H1 (cell line): ENCODE measurements around the gene TCF25. TPM values are rescaled to one million over a fixed set of nuclear protein-coding genes. Genes with fewer than 3 reads are reported as not detected.

Experiments used
- ATF3 ChIP-seq: IDR thresholded peaks from 2 replicates; pipeline ENCODE4 v1.6.1; 2011; ENCODE audit warnings: low read depth, mild to moderate bottlenecking, low read length; ENCODE audit not compliant: insufficient read depth
- CEBPB ChIP-seq: IDR thresholded peaks from 2 replicates; pipeline ENCODE4 v1.6.1; 2012; ENCODE audit warnings: low read depth, low read length
- CHD7 ChIP-seq: fragments of 300-600 bp; sonication (generic); IDR thresholded peaks from 2 replicates; pipeline ENCODE4 v1.7.1; 2012; ENCODE audit warnings: low read length, moderate library complexity, mild to moderate bottlenecking, inconsistent platforms; ENCODE audit not compliant: insufficient replicate concordance
- JUN ChIP-seq: IDR thresholded peaks from 2 replicates; pipeline ENCODE4 v1.6.1; 2011; ENCODE audit warnings: low read depth, mild to moderate bottlenecking, improper control_type of control experiment, low read length
- SAP30 ChIP-seq: fragments of 300-600 bp; sonication (generic); IDR thresholded peaks from 2 replicates; pipeline ENCODE4 v1.7.1; 2012; ENCODE audit warnings: low read length, moderate library complexity, mild to moderate bottlenecking, inconsistent platforms; ENCODE audit not compliant: insufficient read depth, insufficient replicate concordance
- SIRT6 ChIP-seq: IDR thresholded peaks from one replicate; pipeline ENCODE4 v1.7.1; 2012; ENCODE audit warnings: low read length, inconsistent platforms
- TCF12 ChIP-seq: IDR thresholded peaks from 2 replicates; pipeline ENCODE4 v1.6.1; 2011; ENCODE audit warnings: low read depth, mild to moderate bottlenecking, low read length
- polyA plus RNA-seq, 7 experiments: library from polyadenylated mRNA; depleted of rRNA in 3 of 7; stranded (reverse) in 5 of 7; unstranded in 2 of 7; fragments of >200 nt in 5 of 7; fragments of 200-250 nt in 2 of 7; gene quantifications; 1 replicate in 5 of 7; 2 replicates in 1 of 7; 4 replicates in 1 of 7; pipeline versions ENCODE4 v1.2.1 to v1.2.3, GENCODE V29; 2011 to 2013; ENCODE audit warnings: missing spikeins in 2 of 7, mixed read lengths in 2 of 7
- total RNA-seq: library from RNA; stranded (reverse); fragmentation: NEBNext Ultra II Directional; extraction: Animal tissue kit (Norgen Biotek cat#: 25700); gene quantifications from 2 replicates; pipeline ENCODE4 v1.2.1, GENCODE V29; 2021

TCF25 gene
- total and polyA plus RNA-seq, 2 of the 8 experiments (the other 6 are each of a cell fraction or from before 2014, with no cell fraction given) = 78.1 to 102 TPM

GRCh38 chr16:89829630-89830437 is 43.6 kb upstream of the TCF25 start (continued):
- TF ChIP-seq CHD7 = no peak
- no peak for TF ChIP-seq SAP30
- TF ChIP-seq TCF12 = no peak
- no peak for TF ChIP-seq SIRT6
- TF ChIP-seq CEBPB = no peak
- TF ChIP-seq JUN = no peak
- TF ChIP-seq ATF3 = no peak
